ENCODE measurements around the gene SPDEF. TPM values are rescaled to one million over a fixed set of nuclear protein-coding genes. Genes with fewer than 3 reads are reported as not detected.

The SPDEF gene
- total and polyA plus RNA-seq, 2 experiments from 2014 or later = 0.69 TPM; not detected in 1

DNA sequence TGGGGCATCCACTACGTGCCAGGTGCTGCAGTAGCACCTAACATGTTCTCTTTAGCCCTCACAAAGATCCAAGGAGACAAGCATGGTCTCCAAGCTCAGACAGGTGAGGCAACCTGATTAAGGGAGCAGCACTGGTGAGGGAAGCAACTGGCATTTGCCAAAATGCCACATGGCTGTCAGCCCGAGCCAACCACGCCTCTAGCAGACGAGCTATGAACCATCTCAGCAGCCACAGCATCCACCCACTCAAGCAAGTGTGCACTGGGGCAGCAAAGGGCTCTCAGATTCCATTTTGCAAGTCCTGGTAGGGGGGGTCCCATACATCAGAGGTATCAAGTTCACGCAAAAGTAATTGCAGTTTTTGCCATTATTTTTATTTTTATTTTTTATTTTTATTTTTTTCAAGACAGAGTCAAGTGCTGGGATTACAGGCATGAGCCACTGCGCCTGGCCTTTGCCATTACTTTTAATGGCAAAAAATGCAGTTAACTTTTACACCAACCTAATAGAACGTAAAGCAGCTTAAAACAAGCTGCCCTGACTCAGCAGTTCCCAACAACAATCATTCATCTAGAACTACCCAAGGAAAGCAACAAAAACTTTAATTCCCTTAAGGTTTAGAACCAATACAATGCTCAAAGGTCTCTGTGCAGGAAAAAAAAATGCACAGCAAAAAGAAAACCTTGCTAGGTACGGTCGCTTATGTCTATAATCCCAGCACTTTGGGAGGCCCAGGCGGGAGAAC is 36.3 kb upstream of the SPDEF start:
- H3K27me3 Mint-ChIP-seq (ENCODE audit: insufficient read depth, low read depth, poor library complexity) = no peaks in the 10 kb centered on the region
- Histone ChIP-seq H3K4me3 (no peak overlapping the region), H3K79me2 (replicated peaks; ENCODE audit: insufficient read depth) (peaks cover 59% of the 10 kb centered on the region), H3K36me3 (ENCODE audit: insufficient read depth) (no peaks in the 10 kb centered on the region), H3K27me3 (ENCODE audit: insufficient read depth) (no peaks in the 10 kb centered on the region), H2AFZ (no peak overlapping the region), H4K20me1 (replicated peaks; ENCODE audit: insufficient read depth) (peaks cover 17% of the 10 kb centered on the region), H3K4me2 (no peak overlapping the region), H3K27ac (ENCODE audit: low read depth) (no peak overlapping the region), H3K9me2 (ENCODE audit: insufficient read depth) (no peaks in the 10 kb centered on the region), H3F3A (replicated peaks; ENCODE audit: low read depth) (no peaks in the 10 kb centered on the region), H3K4me1 (ENCODE audit: insufficient read depth) (peaks cover 4% of the 10 kb centered on the region; the same call in 1 of the 2 replicates)
- TF ChIP-seq CREB1 (CRISPR knock-in tag; IDR thresholded peaks at IDR 0.05; ENCODE audit: low read depth) (no peak), ZNF331 (CRISPR knock-in tag; IDR thresholded peaks at IDR 0.05; ENCODE audit: low read depth) (no peak), STAT1 (IDR thresholded peaks at IDR 0.05; ENCODE audit: unreplicated experiment) (no peak), NANOG (IDR thresholded peaks at IDR 0.05; ENCODE audit: borderline replicate concordance) (no peak), EZH2 (IDR thresholded peaks at IDR 0.05; ENCODE audit: low read depth, unreplicated experiment) (no peak)
- TF ChIP-seq, protein P1, sequence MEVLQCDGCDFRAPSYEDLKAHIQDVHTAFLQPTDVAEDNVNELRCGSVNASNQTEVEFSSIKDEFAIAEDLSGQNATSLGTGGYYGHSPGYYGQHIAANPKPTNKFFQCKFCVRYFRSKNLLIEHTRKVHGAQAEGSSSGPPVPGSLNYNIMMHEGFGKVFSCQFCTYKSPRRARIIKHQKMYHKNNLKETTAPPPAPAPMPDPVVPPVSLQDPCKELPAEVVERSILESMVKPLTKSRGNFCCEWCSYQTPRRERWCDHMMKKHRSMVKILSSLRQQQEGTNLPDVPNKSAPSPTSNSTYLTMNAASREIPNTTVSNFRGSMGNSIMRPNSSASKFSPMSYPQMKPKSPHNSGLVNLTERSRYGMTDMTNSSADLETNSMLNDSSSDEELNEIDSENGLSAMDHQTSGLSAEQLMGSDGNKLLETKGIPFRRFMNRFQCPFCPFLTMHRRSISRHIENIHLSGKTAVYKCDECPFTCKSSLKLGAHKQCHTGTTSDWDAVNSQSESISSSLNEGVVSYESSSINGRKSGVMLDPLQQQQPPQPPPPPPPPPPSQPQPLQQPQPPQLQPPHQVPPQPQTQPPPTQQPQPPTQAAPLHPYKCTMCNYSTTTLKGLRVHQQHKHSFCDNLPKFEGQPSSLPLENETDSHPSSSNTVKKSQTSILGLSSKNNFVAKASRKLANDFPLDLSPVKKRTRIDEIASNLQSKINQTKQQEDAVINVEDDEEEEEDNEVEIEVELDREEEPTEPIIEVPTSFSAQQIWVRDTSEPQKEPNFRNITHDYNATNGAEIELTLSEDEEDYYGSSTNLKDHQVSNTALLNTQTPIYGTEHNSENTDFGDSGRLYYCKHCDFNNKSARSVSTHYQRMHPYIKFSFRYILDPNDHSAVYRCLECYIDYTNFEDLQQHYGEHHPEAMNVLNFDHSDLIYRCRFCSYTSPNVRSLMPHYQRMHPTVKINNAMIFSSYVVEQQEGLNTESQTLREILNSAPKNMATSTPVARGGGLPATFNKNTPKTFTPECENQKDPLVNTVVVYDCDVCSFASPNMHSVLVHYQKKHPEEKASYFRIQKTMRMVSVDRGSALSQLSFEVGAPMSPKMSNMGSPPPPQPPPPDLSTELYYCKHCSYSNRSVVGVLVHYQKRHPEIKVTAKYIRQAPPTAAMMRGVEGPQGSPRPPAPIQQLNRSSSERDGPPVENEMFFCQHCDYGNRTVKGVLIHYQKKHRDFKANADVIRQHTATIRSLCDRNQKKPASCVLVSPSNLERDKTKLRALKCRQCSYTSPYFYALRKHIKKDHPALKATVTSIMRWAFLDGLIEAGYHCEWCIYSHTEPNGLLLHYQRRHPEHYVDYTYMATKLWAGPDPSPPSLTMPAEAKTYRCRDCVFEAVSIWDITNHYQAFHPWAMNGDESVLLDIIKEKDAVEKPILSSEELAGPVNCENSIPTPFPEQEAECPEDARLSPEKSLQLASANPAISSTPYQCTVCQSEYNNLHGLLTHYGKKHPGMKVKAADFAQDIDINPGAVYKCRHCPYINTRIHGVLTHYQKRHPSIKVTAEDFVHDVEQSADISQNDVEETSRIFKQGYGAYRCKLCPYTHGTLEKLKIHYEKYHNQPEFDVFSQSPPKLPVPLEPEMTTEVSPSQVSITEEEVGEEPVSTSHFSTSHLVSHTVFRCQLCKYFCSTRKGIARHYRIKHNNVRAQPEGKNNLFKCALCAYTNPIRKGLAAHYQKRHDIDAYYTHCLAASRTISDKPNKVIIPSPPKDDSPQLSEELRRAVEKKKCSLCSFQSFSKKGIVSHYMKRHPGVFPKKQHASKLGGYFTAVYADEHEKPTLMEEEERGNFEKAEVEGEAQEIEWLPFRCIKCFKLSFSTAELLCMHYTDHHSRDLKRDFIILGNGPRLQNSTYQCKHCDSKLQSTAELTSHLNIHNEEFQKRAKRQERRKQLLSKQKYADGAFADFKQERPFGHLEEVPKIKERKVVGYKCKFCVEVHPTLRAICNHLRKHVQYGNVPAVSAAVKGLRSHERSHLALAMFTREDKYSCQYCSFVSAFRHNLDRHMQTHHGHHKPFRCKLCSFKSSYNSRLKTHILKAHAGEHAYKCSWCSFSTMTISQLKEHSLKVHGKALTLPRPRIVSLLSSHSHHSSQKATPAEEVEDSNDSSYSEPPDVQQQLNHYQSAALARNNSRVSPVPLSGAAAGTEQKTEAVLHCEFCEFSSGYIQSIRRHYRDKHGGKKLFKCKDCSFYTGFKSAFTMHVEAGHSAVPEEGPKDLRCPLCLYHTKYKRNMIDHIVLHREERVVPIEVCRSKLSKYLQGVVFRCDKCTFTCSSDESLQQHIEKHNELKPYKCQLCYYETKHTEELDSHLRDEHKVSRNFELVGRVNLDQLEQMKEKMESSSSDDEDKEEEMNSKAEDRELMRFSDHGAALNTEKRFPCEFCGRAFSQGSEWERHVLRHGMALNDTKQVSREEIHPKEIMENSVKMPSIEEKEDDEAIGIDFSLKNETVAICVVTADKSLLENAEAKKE (CRISPR knock-in tag; IDR thresholded peaks at IDR 0.05) = no peak
- no peak for ATAC-seq
- H3K4me1 Mint-ChIP-seq = peaks cover 17% of the 10 kb centered on the region
- H3K9me3 Mint-ChIP-seq = no peaks in the 10 kb centered on the region
- no peak overlapping the region; the same call in 1 of the 2 replicates for H3K27ac Mint-ChIP-seq
- no peak for DNase-seq (ENCODE audit: low spot score)
- H3K4me3 Mint-ChIP-seq = no peak overlapping the region
- no peaks in the 10 kb centered on the region for H3K36me3 Mint-ChIP-seq (ENCODE audit: low read depth)
